Thymus (tissue), 11 donors: ENCODE measurements around the gene TMEM237. TPM values are rescaled to one million over a fixed set of nuclear protein-coding genes. Genes with fewer than 3 reads are reported as not detected.

Experiments used
- DNase-seq, 9 donors: peaks; one replicate each; pipeline ENCODE4 v3.0.0-alpha.2; 2013; ENCODE audit warnings: low spot score in 9 of 9, low read depth in 6 of 9, missing footprints in 1 of 9
- H3K27ac ChIP-seq, 2 donors: one replicate each; pipeline ENCODE4 v1.5.1; 2013; ENCODE audit warnings: control low read depth in 1 of 2, low read depth in 1 of 2, low read length in 1 of 2, mild to moderate bottlenecking in 1 of 2, moderate library complexity in 1 of 2
- H3K27me3 ChIP-seq, 2 donors: one replicate each; pipeline ENCODE4 v1.5.1; 2013; ENCODE audit warnings: low read length in 1 of 2; ENCODE audit not compliant: control insufficient read depth in 2 of 2, insufficient read depth in 1 of 2
- H3K36me3 ChIP-seq, 2 donors: one replicate each; pipeline ENCODE4 v1.5.1; 2013; ENCODE audit warnings: low read length in 1 of 2, mild to moderate bottlenecking in 1 of 2, moderate library complexity in 1 of 2; ENCODE audit not compliant: control insufficient read depth in 2 of 2, insufficient read depth in 2 of 2
- H3K4me1 ChIP-seq, 2 donors: one replicate each; pipeline ENCODE4 v1.5.1; 2013; ENCODE audit warnings: low read length in 2 of 2; ENCODE audit not compliant: control insufficient read depth in 2 of 2, insufficient read depth in 2 of 2
- H3K4me3 ChIP-seq, 2 donors: one replicate each; pipeline ENCODE4 v1.5.1; 2013; ENCODE audit warnings: low read length in 2 of 2, control low read depth in 1 of 2, mild to moderate bottlenecking in 1 of 2
- H3K9me3 ChIP-seq, 2 donors: one replicate each; pipeline ENCODE4 v1.5.1; 2013; ENCODE audit warnings: low read length in 1 of 2, mild to moderate bottlenecking in 1 of 2; ENCODE audit not compliant: control insufficient read depth in 2 of 2, insufficient read depth in 1 of 2
- WGBS: extraction: QIAGEN DNeasy Blood & Tissue Kit; methylation state at CpG from one replicate; pipeline ENCODE4 v1.1.7; 2013; 5-methylcytosine and 5-hydroxymethylcytosine counted together
- polyA plus RNA-seq: library from polyadenylated mRNA; stranded (reverse); fragments of 200-250 nt; gene quantifications from one replicate; pipeline ENCODE4 v1.2.3, GENCODE V29; 2013
- total RNA-seq: library from RNA; stranded (reverse); fragments of 120-200 nt; gene quantifications from one replicate; pipeline ENCODE4 v1.2.4, GENCODE V29; 2013
- donor health status: healthy.

TMEM237 gene
- total and polyA plus RNA-seq, 2 donors = 21.1 to 24.7 TPM

GRCh38 chr2:201600906-201601305, 42.4 kb downstream of the TMEM237 start:
- Histone ChIP-seq H3K9me3 (no peaks in the 10 kb centered on the region), H3K27ac (no peak overlapping the region), H3K27me3 (no peaks in the 10 kb centered on the region), H3K36me3 (no peaks in the 10 kb centered on the region), H3K4me3 (no peak overlapping the region), H3K4me1 (no peaks in the 10 kb centered on the region)
- no peak for DNase-seq
- WGBS = 98% methylated on average over 3 of the region's 3 CpGs

DNA sequence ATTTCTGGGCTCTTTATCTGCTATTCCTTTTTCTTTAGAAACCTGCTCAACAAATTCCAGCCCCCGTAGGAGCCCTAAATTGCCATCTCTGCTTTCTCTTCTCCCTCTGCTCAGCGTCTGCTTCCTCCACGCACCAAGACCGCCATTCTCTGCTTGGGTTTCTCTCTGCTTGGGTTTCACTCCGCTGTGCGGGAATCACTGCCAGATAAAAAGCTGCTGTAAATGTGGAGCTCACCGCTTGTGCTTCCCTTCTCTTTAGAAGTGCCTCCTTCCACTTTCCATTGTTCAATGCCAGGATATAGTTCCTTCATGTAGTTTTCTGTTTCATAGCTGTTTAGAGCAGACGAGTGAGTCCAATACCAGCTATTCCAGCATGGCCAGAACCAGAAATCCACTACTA, 45.9 kb downstream of the TMEM237 start:
- 95% methylated on average over 8 of the region's 8 CpGs for WGBS
- Histone ChIP-seq H3K9me3 (no peaks in the 10 kb centered on the region), H3K27me3 (no peaks in the 10 kb centered on the region), H3K4me1 (no peaks in the 10 kb centered on the region), H3K27ac (no peak overlapping the region), H3K4me3 (no peak overlapping the region), H3K36me3 (no peaks in the 10 kb centered on the region)
- DNase-seq = no peak

GRCh38 chr2:201580486-201580885, 62.8 kb downstream of the TMEM237 start:
- H3K27ac ChIP-seq = no peak overlapping the region
- no peaks in the 10 kb centered on the region for H3K36me3 ChIP-seq
- no peaks in the 10 kb centered on the region for H3K4me1 ChIP-seq
- no peaks in the 10 kb centered on the region for H3K27me3 ChIP-seq
- no peak overlapping the region for H3K4me3 ChIP-seq
- H3K9me3 ChIP-seq = no peaks in the 10 kb centered on the region
- DNase-seq = no peak
- WGBS = 87% methylated on average over 2 of the region's 2 CpGs

DNA sequence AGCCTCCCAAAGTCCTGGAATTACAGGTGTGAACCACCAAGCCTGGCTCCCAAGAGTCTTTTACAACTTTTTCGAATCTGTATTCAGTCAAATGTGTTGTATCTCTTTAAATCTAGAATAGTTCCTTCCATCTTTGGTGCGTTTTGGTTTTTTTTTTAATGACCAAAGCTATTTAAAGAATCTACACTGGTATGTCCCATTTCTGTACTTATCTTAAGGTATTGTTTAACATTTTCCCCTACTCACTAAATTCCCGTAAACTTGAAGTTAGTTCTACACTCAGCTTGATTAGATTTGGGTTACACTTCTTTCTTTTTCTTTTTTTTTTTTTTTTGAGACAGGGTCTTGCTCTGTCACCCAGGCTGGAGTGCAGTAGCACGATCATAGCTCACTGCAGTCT, 63.8 kb downstream of the TMEM237 start:
- DNase-seq = no peak
- no peak overlapping the region for H3K27ac ChIP-seq
- no peak overlapping the region for H3K4me3 ChIP-seq
- H3K36me3 ChIP-seq = no peaks in the 10 kb centered on the region
- no peaks in the 10 kb centered on the region for H3K4me1 ChIP-seq
- H3K9me3 ChIP-seq = no peaks in the 10 kb centered on the region
- 88% methylated on average over 4 of the region's 4 CpGs for WGBS
- H3K27me3 ChIP-seq = no peaks in the 10 kb centered on the region

GRCh38 chr2:201575971-201576370, 67.3 kb downstream of the TMEM237 start:
- H3K9me3 ChIP-seq = no peaks in the 10 kb centered on the region
- no peak for DNase-seq
- H3K4me3 ChIP-seq = no peak overlapping the region
- H3K36me3 ChIP-seq = no peaks in the 10 kb centered on the region
- H3K27me3 ChIP-seq = no peaks in the 10 kb centered on the region
- no peak overlapping the region for H3K27ac ChIP-seq
- H3K4me1 ChIP-seq = no peaks in the 10 kb centered on the region
- WGBS = 94% methylated on average over 3 of the region's 3 CpGs

GRCh38 chr2:201574766-201575165, 68.5 kb downstream of the TMEM237 start:
- Histone ChIP-seq H3K9me3 (no peaks in the 10 kb centered on the region), H3K4me1 (no peaks in the 10 kb centered on the region), H3K27me3 (no peaks in the 10 kb centered on the region), H3K27ac (no peak overlapping the region), H3K36me3 (no peaks in the 10 kb centered on the region), H3K4me3 (no peak overlapping the region)
- 43% methylated on average over 1 of the region's 1 CpG for WGBS
- DNase-seq = no peak

DNA sequence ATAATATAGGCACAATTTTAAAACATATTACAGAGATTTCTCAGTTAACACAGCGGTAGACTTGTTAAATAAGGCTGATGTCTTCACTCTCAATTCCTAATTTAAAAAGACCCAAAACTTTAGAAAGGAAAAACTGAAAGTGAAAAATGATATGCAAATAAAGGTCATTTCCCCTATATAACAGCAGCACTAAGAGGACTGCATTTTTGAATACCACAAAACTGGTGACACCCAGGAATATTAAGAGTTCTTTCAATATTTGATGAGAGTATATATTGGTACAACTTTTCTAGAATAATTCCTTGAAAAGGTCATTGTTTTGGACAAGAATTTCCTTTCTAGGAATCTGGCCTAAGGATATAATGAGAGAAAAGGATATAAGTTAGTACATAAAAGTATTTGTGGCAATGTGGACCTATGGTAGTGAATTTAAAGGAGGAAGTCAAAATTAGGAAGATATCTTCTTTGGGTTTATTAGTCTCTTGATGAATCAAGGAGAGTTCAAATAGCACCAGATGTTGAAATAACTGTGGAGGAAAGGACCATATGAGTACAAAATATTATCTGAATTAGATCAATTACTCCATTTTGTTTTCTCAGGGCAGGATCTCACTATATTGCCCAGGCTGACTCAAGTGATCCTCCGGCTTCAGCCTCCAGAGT, 70.3 kb downstream of the TMEM237 start:
- Histone ChIP-seq H3K36me3 (no peaks in the 10 kb centered on the region), H3K9me3 (no peaks in the 10 kb centered on the region), H3K27me3 (no peaks in the 10 kb centered on the region), H3K4me3 (no peak overlapping the region), H3K27ac (no peak overlapping the region), H3K4me1 (no peaks in the 10 kb centered on the region)
- DNase-seq = no peak
- 96% methylated on average over 2 of the region's 2 CpGs for WGBS

Other genes starting within 250 kb of the TMEM237 start
- 10.1 TPM for gene TRAK2, start 192.0 kb downstream of the TMEM237 start, total RNA-seq
- gene TRAK2, start 192.0 kb downstream of the TMEM237 start, polyA plus RNA-seq = 13.8 TPM
- 19.5 TPM for gene STRADB, start 191.8 kb downstream of the TMEM237 start, total RNA-seq
- 21.3 TPM for gene STRADB, start 191.8 kb downstream of the TMEM237 start, polyA plus RNA-seq
- 0.05 TPM for gene MPP4, start 55.1 kb upstream of the TMEM237 start, total RNA-seq
- gene MPP4, start 55.1 kb upstream of the TMEM237 start, polyA plus RNA-seq = 0.16 TPM
- gene ALS2, start 137.4 kb upstream of the TMEM237 start, total RNA-seq = 8.1 TPM
- 10.3 TPM for gene ALS2, start 137.4 kb upstream of the TMEM237 start, polyA plus RNA-seq
- gene CDK15, start 163.0 kb upstream of the TMEM237 start, total RNA-seq = 0.19 TPM
- gene CDK15, start 163.0 kb upstream of the TMEM237 start, polyA plus RNA-seq = 0.18 TPM